BE2C (cell line): ENCODE results near the gene GPRC5B.

Experiments
- DNase-seq: peaks from one replicate; pipeline ENCODE4 v3.0.0-alpha.2; 2020
- H3K27me3 ChIP-seq: fragments of 250-450 bp; sonication (Bioruptor Pico); 2 replicates; pipeline ENCODE4 v1.5.1; 2020; ENCODE audit warnings: mild to moderate bottlenecking
- H3K36me3 ChIP-seq: fragments of 250-450 bp; sonication (Bioruptor Pico); 2 replicates; pipeline ENCODE4 v1.5.1; 2020; ENCODE audit warnings: mild to moderate bottlenecking
- H3K4me1 ChIP-seq: fragments of 250-450 bp; sonication (Bioruptor Pico); 2 replicates; pipeline ENCODE4 v1.5.1; 2020
- H3K4me3 ChIP-seq: 2 replicates; pipeline ENCODE4 v1.5.1; 2011; ENCODE audit warnings: low read depth, low read length
- H3K9me3 ChIP-seq: fragments of 250-450 bp; sonication (Bioruptor Pico); 2 replicates; pipeline ENCODE4 v1.5.1; 2020
- CTCF ChIP-seq: IDR thresholded peaks from 2 replicates; pipeline ENCODE4 v1.5.1; 2012; ENCODE audit warnings: mild to moderate bottlenecking, low read depth, low read length

Gene GPRC5B

DNA sequence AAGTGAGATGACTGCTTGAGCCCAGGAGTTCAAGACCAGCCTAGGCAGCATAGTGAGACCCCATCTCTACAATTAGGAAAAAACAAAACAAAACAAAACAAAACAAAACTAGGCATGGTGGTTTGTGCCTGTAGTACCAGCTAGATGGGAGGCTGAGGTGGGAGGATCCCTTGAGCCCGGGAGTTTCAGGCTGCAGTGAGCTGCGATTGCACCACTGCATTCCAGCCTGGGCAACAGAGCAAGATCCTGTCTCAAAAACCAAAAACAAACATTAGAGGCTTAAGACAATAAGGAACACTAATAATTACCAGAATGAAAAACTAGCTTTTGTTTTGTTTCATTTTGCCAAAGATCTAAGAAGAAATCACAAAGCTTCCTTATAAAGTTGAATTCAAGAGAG is 69.2 kb downstream of the GPRC5B start:
- TF ChIP-seq CTCF = no peak
- no peak for DNase-seq
- Histone ChIP-seq H3K27me3 (no peaks in the 10 kb centered on the region), H3K4me3 (no peak overlapping the region), H3K9me3 (no peaks in the 10 kb centered on the region), H3K4me1 (no peaks in the 10 kb centered on the region), H3K36me3 (no peaks in the 10 kb centered on the region)

- H3K4me1 ChIP-seq = no peaks in the 10 kb centered on the region
- TF ChIP-seq CTCF = no peak
- DNase-seq = no peak
- H3K36me3 ChIP-seq = no peaks in the 10 kb centered on the region
- H3K27me3 ChIP-seq = no peaks in the 10 kb centered on the region
- H3K4me3 ChIP-seq = no peak overlapping the region
- H3K9me3 ChIP-seq = no peaks in the 10 kb centered on the region
Observed at GRCh38 chr16:19812986-19813385, 71.7 kb downstream of the GPRC5B start.

DNA sequence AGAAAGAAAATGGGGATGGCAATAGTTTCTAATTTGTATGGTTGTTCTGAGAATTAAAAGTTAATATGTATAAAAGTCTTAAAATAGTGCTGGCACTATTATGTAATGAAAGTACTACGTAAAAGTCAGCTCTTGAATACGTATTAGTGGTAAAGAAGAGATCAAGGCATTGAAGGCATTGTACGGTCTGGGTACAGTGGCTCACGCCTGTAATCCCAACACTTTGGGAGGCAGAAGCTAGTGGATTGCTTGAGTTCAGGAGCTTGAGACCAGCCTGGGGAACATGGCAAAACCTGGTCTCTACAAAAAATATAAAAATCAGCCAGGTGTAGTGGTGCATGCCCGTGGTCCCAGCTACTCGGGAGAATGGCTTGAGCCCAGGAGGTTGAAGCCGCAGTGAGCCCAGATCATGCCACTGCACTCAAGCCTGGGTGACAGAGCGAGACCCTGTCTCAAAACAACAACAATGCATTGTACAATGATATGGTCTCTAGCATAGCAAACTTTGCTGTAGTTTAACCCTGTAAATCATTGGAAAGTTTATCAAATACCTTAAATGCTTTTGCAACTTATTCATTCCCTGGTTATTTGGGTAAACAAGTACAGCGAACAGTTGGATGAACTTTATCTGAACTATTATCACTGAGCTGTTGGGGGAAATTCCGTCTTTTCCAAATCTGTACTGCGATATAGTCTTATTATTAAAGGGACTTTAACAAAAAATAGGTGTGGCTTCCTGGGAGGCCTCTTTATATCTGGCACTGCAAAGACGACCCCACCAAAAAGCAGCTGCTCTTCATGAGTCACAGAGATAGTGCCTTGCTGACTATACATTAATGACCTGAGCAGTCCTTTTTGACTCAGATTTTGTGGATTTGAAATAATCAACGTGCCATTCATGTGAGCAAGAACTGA is 73.6 kb downstream of the GPRC5B start:
- no peaks in the 10 kb centered on the region for H3K9me3 ChIP-seq
- TF ChIP-seq CTCF = no peak
- DNase-seq = no peak
- no peaks in the 10 kb centered on the region for H3K27me3 ChIP-seq
- H3K36me3 ChIP-seq = no peaks in the 10 kb centered on the region
- no peaks in the 10 kb centered on the region for H3K4me1 ChIP-seq
- no peak overlapping the region for H3K4me3 ChIP-seq

DNA sequence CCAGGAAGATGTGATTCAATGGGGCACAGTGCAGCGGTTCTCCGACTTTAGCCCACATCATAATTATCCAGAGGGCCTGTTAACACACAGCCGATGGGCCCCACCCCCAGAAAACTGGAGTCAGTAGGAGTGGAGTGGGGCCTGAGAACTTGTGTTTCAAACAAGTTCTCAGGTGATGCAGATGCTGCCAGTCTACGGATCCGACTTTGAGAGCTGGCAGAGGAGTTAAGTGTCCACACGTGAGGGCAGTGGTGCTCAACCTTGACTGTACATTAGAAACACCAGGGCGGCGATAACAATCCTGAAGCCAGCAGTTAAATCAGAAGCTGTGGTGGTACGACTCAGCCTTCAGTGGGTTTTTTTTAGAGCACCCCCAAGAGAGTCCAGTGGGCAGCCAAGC is 75.0 kb downstream of the GPRC5B start:
- Histone ChIP-seq H3K4me1 (no peaks in the 10 kb centered on the region), H3K27me3 (no peaks in the 10 kb centered on the region), H3K4me3 (no peak overlapping the region), H3K9me3 (no peaks in the 10 kb centered on the region), H3K36me3 (no peaks in the 10 kb centered on the region)
- TF ChIP-seq CTCF = no peak
- DNase-seq = no peak

- DNase-seq = no peak
- no peaks in the 10 kb centered on the region for H3K4me1 ChIP-seq
Observed at GRCh38 chr16:19809121-19809635, 75.5 kb downstream of the GPRC5B start.

More at GRCh38 chr16:19809121-19809635, 75.5 kb downstream of the GPRC5B start:
- H3K27me3 ChIP-seq = no peaks in the 10 kb centered on the region
- no peaks in the 10 kb centered on the region for H3K36me3 ChIP-seq
- TF ChIP-seq CTCF = no peak
- H3K9me3 ChIP-seq = no peaks in the 10 kb centered on the region
- H3K4me3 ChIP-seq = no peak overlapping the region
